ENCODE measurements around the gene DOC2A.
"Not testable (repeated sequence)": the region's sequence is repeated elsewhere in the genome, so short reads cannot be mapped to it uniquely, and the experiment has no call there.

The DOC2A gene

DNA sequence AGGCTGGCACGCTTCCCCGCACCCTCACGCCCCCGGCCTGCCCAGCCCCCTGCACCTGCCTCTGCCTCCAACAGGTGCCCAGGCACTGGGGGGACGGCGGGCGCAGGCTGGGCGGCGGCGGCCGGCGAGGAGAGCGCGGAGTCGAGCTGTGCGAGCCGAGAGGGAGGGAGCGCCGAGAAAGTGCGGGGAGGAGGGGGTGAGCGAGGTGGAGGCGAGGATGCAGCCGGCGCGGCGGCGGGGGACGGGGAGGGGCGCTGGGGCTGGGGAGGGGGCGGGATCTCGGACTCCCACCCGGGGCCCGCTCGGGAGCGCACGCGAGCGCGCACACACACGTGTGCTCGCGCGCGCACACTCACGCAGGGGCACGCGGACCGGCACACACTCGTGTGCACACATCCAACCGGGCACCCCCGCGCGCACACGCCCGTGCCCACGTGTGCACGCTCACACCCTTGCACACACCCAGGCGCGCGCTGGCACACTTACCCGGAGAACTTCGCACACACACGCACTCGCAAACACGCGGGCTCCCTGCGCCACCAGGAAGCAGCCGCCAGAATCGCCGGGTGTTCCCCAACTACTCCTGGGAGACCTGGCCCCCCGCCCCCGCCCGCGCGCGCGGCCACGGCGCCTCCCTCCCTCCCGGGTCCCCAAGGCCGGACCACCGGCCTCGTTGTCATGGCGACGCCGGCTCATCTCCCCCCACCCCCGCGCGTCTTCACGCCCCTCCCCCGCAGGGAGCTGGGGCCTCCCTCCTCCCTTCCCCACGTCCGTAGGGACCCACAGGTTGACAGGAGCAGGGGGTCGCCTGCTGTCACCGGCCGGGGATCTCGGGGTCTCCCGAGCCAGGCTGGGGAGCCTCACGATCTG, at the start of gene DOC2A:
DOC2A (minus strand) TSS at position 184 of the 870 bp plus-strand sequence. CDS start 805 bp downstream, outside the sequence.
- no peak for DNase-seq (ENCODE audit: low read depth)

- no peak for DNase-seq (ENCODE audit: low read depth)
Observed at GRCh38 chr16:30060346-30060745, 49.5 kb upstream of the DOC2A start.

- DNase-seq (ENCODE audit: low read depth), result peak; percentile 17
Observed at GRCh38 chr16:30054959-30055553, 44.2 kb upstream of the DOC2A start.

- DNase-seq (ENCODE audit: low read depth), result no peak
Observed at GRCh38 chr16:30054451-30054850, 43.6 kb upstream of the DOC2A start.

- no peak for DNase-seq (ENCODE audit: low read depth)
Observed at GRCh38 chr16:30053376-30054015, 42.7 kb upstream of the DOC2A start.

- peak; percentile 79 for DNase-seq (ENCODE audit: low read depth)
Observed at GRCh38 chr16:30052671-30053372, 42.0 kb upstream of the DOC2A start.

DNA sequence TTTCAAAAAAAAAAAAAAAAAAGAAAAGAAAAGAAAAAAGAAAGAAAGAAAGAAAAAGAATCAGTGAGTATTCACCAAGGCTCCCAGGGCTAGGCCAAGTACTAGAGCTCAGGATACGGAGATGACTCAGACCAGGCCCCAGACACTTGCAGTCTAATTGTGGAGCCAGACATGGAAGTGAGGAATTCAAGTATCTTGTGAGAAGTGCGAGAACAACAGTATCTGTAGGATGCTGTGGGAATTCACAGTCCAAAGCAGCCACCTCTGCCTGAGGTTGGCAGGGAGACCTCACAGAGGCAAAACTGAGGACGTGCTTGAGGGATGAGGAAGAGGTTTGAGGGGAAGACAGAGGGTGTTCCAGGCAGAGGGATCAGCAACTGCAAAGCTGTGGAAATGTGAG, 40.7 kb upstream of the DOC2A start:
- DNase-seq (ENCODE audit: low read depth), result no peak

GRCh38 chr16:30049871-30050270, 39.0 kb upstream of the DOC2A start:
- no peak for DNase-seq (ENCODE audit: low read depth)

DNA sequence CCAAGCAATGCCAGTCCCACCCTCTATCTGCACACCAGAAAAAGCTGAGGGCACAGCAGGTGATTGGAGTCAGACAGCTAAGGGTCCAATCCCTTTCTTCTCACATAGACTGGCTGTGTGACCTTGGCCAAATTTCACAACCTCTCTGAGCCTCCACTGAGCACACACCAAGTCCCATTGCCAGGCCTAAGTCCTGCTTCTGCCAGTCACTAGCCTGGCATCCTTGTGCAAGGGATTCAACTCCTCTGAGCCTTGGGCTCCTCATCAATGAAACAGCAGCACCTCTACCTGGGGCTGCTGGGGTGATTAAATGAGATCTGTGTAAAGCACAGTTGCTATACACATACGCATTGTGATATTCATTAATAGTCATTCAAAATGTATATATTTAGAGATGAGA, 35.8 kb upstream of the DOC2A start:
- DNase-seq (ENCODE audit: low read depth), result no peak

- DNase-seq (ENCODE audit: low read depth), result no peak
Observed at GRCh38 chr16:30046178-30046577, 35.4 kb upstream of the DOC2A start.

DNA sequence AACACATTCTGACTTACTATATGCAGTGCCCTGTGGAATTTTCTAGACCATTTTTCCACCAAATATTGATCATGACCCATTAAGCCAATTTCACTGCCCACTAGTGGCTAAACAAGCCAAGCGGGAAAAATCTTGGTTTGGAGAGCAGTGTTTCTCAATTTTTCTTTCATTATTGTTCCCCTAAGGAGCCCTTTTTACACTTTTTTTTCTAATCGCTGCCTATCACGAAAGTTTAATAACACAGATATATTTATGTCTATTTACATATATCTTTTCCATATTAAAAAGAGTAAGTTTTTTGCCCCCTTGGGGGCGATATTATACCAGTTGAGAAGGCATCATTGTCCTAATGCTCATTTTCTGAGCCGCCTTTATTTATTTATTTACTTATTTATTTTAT, 31.0 kb upstream of the DOC2A start:
- no peak for DNase-seq (ENCODE audit: low read depth)

- not testable (repeated sequence) for DNase-seq (ENCODE audit: low read depth)
Observed at GRCh38 chr16:30040690-30041089, 29.9 kb upstream of the DOC2A start.

DNA sequence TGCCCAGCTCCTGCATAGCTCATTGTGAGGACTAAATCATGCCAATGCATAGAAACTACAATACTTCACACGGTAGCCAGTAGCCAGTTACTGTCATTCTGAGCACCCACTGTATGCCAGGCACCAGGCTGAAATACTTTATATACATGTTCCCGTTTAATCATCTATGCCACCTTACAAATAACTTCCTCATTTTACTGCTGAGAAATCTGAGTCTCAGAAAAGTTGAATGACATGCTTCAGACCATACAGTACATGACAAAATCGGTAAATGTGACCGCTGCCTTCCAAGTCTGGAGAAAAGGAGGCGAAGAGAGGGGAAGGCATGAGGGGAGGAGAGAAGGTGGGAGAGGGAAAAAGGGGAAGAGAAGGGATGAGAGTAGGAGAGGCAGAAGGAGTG, 29.4 kb upstream of the DOC2A start:
- no peak for DNase-seq (ENCODE audit: low read depth)

- DNase-seq (ENCODE audit: low read depth), result no peak
Observed at GRCh38 chr16:30033270-30033669, 22.4 kb upstream of the DOC2A start.

DNA sequence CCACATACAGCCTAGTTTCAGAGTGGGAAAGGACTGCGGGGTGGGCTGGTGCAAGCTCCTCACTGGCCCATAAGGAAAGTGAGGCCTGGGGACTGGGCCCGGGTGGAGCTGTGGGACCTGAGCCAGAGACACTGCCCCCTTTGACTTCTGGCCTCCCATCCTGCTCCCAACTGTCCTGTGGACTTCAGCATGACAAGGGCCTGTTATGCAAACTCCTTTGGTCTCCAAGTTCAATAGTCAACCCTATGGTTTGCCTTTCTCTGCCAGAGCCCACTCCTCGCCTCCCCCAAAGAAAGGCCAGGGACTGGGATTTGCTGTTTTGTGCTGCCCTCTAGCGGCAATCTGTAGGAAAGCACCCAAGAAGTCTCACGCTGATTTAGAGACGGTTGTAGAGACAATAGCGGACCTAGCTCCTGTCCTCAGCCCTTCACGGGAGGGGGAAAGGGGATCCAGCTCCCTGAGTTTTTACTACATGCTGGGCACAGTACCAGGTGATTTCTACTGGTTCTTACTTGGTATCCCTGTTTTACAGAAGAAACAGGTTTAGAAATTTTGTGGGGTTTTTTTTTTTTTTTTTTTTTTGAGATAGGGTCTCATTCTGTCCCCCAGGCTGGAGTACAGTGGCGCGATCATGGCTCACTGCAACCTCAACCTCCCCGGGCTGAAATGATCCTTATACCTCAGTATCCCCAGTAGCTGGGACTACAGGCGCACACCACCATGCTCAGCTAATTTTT, 21.4 kb upstream of the DOC2A start:
- peak; percentile 33 for DNase-seq (ENCODE audit: low read depth)

GRCh38 chr16:30031477-30031918, 20.7 kb upstream of the DOC2A start:
- no peak for DNase-seq (ENCODE audit: low read depth)

DNA sequence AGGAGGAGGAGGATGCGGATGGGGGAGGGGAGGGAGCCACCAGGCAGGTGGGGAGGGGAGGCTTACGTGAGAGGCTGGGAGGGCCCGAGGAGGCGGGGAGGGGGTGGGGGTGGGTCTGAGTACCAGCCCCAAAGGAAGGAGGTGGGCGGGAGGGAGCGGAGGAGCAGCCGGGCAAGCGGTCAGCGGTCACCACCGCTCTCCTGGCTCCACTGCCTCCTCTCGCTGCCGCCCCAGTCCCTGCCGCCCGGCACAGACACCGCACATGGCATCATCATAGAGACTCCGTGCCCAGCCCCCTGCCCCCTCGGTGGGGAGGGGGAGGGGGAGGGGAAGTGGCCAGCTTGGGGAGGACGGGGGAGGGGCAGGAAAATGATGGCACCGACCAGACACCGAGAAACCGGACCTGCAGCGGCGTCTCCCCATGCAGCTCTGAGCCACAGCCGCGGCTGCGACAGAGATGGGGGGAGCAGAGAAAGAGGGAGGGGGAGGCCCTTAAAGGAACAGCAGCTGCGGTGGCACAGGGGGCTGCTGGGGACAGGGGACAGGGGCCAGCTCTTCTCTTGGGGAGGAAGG, 20.1 kb upstream of the DOC2A start, which contains the start of gene TLCD3B:
TLCD3B (minus strand) TSS at position 431 of the 573 bp plus-strand sequence. CDS start 744 bp downstream, outside the sequence.
- DNase-seq (ENCODE audit: low read depth), result no peak

GRCh38 chr16:30030011-30030685, 19.3 kb upstream of the DOC2A start:
- no peak for DNase-seq (ENCODE audit: low read depth)

- DNase-seq (ENCODE audit: low read depth), result no peak
Observed at GRCh38 chr16:30028438-30029076, 17.7 kb upstream of the DOC2A start.

Data from activated T-helper 1 cell treated with Interleukin-2 at 50 U/mL for 16 hours (primary cell).